ENCODE measurements around the gene AQP12A. TPM values are rescaled to one million over a fixed set of nuclear protein-coding genes. Genes with fewer than 3 reads are reported as not detected.

AQP12A gene
- total RNA-seq, 1 experiment from 2014 or later, result not detected

GRCh38 chr2:240724431-240724830, 32.8 kb downstream of the AQP12A start:
- Histone ChIP-seq H3K4me3 (ENCODE audit: low read depth in 2 of 2, low read length in 2 of 2) (no peak overlapping the region), H3K27me3 (ENCODE audit: control insufficient read depth, insufficient read depth, low read length) (no peaks in the 10 kb centered on the region), H3K36me3 (ENCODE audit: control insufficient read depth, insufficient read depth, low read length) (no peaks in the 10 kb centered on the region), H3K27ac (ENCODE audit: low read length) (no peak overlapping the region), H3K9me3 (ENCODE audit: control insufficient read depth, insufficient read depth, low read depth, low read length) (no peaks in the 10 kb centered on the region), H3K4me1 (ENCODE audit: control insufficient read depth, insufficient read depth, low read length) (no peaks in the 10 kb centered on the region)
- POLR2A ChIA-PET, result no interaction called here
- DNase-seq (ENCODE audit: low read depth, low spot score) (no peak), ATAC-seq (no peak)
- no TSS peak for BruUV-seq (replicated peaks)
- intact Hi-C loops (cut with micrococcal nuclease; ENCODE audit: unreplicated experiment), result no loop called here
- in situ Hi-C loops (cut with HindIII; ENCODE audit: low pct_unique_long_range_greater_than_20kb, low sequenced_read_pairs), result no loop called here
- CTCF ChIA-PET, result no interaction called here
- TF ChIP-seq POLR2AphosphoS5 (IDR thresholded peaks at IDR 0.05; ENCODE audit: low read depth, low read length) (no peak), REST (IDR thresholded peaks at IDR 0.05; ENCODE audit: insufficient read depth in 1 of 2, low read depth in 2 of 2, low read length in 1 of 2) (no peak), TCF7L2 (IDR thresholded peaks at IDR 0.05; ENCODE audit: low read depth, low read length) (no peak), SIN3A (IDR thresholded peaks at IDR 0.05; ENCODE audit: borderline replicate concordance, insufficient read depth, low read depth, low read length) (no peak), CTCF (IDR thresholded peaks at IDR 0.05) (no peak)

- Histone ChIP-seq H3K4me1 (ENCODE audit: control insufficient read depth, insufficient read depth, low read length) (no peaks in the 10 kb centered on the region), H3K9me3 (ENCODE audit: control insufficient read depth, insufficient read depth, low read depth, low read length) (no peaks in the 10 kb centered on the region), H3K36me3 (ENCODE audit: control insufficient read depth, insufficient read depth, low read length) (no peaks in the 10 kb centered on the region), H3K4me3 (ENCODE audit: low read depth in 2 of 2, low read length in 2 of 2) (no peak overlapping the region), H3K27ac (ENCODE audit: low read length) (no peak overlapping the region), H3K27me3 (ENCODE audit: control insufficient read depth, insufficient read depth, low read length) (no peaks in the 10 kb centered on the region)
- DNase-seq (ENCODE audit: low read depth, low spot score), result no peak
- in situ Hi-C loops (cut with HindIII; ENCODE audit: low pct_unique_long_range_greater_than_20kb, low sequenced_read_pairs), result no loop called here
- CTCF ChIA-PET, result no interaction called here
- no peak for ATAC-seq
- intact Hi-C loops (cut with micrococcal nuclease; ENCODE audit: unreplicated experiment), result no loop called here
- TF ChIP-seq SIN3A (IDR thresholded peaks at IDR 0.05; ENCODE audit: borderline replicate concordance, insufficient read depth, low read depth, low read length) (no peak), CTCF (IDR thresholded peaks at IDR 0.05) (no peak), REST (IDR thresholded peaks at IDR 0.05; ENCODE audit: insufficient read depth in 1 of 2, low read depth in 2 of 2, low read length in 1 of 2) (no peak), TCF7L2 (IDR thresholded peaks at IDR 0.05; ENCODE audit: low read depth, low read length) (no peak)
- POLR2A ChIA-PET, result no interaction called here
- BruUV-seq (replicated peaks), result no TSS peak
These were observed 33.6 kb downstream of the AQP12A start for GRCh38 chr2:240725266-240725665.
